ENCODE results near the gene CRISPLD2. TPM values are rescaled to one million over a fixed set of nuclear protein-coding genes. Genes with fewer than 3 reads are reported as not detected.
A peak's percentile ranks its signal among the peaks of the same experiment; 100 is the strongest.
"Not testable (repeated sequence)": the region's sequence is repeated elsewhere in the genome, so short reads cannot be mapped to it uniquely, and the experiment has no call there.

Gene CRISPLD2
- polyA plus RNA-seq, 3 donors = 9.9 to 158 (median 77.0) TPM

DNA sequence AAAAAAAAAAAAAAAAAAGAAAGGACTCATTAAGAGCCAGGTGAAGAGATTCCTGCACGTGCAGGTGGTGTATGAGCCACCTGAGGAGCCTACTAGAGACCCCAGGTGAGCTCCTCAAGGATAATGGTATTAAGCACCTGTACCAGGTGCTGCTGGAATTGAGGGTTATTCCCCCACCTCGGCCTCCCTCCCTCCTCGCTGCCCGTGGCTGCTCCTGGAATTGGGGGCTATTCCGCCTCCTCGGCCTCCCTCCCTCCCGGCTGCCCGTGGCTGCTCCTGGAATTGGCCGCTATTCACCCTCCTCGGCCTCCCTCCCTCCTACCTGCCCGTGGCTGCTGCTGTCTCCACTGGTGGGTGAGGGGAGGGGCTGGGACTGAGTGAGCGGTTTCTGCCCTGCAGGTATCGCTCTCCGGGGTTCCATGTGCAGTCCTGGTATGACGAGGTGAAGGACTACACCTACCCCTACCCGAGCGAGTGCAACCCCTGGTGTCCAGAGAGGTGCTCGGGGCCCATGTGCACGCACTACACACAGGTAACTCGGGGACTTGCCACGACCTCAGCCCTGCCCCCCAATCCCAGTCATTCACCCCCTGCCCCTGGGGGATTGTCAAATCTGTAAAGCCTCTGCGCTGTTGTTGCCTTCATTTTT, 29.3 kb downstream of the CRISPLD2 start:
- WGBS, 3 donors = 51 to 80% (median 77%) methylated on average over 20 to 22 of the region's 22 CpGs
- no peak overlapping the region for H3K27ac ChIP-seq (ENCODE audit: low read depth, low read length)

DNA sequence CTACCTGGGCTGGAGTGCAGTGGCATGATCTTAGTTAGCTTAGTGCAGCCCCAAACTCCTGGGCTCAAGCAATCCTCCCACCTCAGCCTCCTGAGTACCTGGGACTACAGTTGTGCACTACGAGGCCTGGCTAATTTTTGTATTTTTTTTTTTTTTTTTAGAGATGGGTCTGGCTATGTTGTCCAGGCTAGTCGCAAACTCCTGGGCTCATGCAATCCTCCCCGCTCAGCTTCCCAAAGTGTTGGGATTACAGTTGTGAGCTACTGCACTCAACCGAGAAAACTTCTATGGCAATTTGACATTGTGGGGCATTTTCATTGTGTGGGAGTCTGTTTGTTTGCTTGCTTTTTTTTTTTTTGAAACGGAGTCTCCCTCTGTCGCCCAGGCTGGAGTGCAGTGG, 30.0 kb downstream of the CRISPLD2 start:
- H3K27ac ChIP-seq (ENCODE audit: low read depth, low read length) = no peak overlapping the region
- 89 to 94% (median 91%) methylated on average over 6 of the region's 6 CpGs for WGBS, 3 donors

DNA sequence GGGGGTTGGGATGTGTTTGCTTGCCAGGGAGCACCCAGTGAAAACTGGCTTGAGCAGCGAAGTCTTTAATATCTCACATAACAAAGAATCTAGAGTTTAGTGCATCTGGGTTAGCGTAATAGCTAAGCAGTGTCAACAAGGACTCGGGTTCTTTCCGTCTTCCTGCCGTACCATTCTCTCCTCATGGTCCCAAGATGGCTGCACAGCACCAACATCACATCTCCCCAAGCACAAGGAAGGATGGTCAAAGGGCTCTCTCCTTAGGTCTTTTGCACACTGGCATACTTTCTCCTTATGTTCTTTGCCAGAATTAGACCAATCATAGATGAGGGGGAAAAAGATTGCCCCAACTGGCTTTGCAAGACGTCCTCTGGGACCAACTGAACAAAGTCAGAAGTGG, 30.9 kb downstream of the CRISPLD2 start:
- WGBS, 3 donors = 90 to 94% (median 93%) methylated on average over 6 of the region's 6 CpGs
- H3K27ac ChIP-seq (ENCODE audit: low read depth, low read length) = no peak overlapping the region

DNA sequence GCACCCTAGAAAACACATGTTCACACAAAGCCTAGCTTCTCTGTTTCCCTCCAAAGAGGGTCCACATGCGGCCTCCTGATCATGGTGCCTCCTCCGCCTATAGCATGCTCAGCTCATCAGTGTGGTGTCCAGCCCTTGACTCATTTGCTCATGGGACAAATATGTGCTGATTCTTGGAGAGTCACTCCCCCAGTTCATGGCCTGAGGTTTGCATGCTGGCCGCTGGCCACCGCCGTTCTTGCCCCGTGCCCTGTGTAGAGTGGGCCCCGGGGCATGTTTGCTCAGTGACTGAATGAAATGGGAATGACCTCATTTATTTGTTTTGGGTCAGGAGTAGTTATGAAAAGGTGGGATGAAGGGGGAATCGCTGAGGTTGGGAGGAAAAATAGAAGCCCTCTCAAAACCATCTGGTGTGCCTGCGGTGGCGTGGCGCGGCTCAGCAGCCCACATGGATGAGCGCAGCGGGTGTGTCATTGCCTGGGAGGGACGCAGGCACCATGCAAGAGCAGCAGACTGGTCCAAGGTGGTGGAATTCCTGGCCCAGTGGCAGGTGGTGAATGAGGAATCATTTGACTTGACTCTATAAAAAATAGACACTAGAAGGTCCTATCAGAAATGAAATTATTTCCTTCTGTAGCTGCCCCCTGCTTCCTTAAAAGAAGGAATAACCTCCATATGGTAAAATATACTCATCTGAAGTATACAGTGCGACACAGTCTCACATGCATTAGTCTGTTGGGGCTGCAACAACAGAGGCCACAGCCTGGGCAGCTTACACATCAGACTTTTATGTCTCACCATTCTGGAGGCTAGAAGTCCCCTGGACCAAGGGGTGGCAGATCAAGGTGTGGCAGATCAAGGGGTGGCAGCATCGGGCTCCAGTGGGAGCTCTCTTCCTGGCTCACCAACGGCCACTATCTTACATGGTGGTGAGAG, 31.7 kb downstream of the CRISPLD2 start:
- no peak overlapping the region for H3K27ac ChIP-seq (ENCODE audit: low read depth, low read length)
- 68 to 86% (median 83%) methylated on average over 18 of the region's 18 CpGs for WGBS, 3 donors

DNA sequence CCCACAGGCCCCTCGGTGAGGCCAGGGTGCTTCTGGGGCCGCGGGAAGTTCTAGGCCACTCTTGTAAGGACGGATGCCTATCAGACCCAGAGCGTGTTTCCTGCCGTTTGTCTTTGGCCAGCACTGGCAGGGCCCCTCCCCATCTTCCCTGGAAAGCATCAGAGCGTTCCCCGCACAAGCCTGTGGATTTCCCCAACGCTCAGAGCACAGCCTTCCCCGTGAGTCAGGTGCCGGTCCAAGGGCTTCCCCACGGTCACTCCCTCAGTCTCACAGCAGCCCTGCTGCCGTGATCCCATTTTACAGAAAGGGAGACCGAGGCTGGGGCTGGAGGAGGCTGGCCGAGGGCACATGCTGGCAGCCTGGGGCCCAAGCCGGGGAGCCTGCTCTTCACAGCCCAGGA, 33.7 kb downstream of the CRISPLD2 start:
- peak overlapping the region; percentile 34 for H3K27ac ChIP-seq (ENCODE audit: low read depth, low read length)

DNA sequence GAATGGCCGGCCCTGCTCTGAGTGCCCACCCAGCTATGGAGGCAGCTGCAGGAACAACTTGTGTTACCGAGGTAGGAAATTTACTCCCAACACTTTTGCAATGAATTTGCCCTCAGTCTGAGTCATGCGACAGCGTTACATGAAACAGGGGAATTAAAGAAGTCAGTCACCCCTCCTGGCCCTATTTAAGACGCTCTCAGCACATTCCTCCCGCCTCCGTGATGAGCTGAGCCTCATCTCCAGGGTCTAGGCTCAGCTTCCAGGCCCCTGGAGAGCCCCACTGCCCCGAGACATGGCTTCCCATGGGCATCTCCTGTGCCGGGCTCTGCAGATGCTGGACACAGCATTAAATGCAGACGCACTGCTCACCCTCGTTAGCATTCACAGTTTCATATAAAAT, 35.0 kb downstream of the CRISPLD2 start:
- no peak overlapping the region for H3K27ac ChIP-seq (ENCODE audit: low read depth, low read length)
- 78 to 86% (median 78%) methylated on average over 11 of the region's 11 CpGs for WGBS, 3 donors

More for the DNA sequence above, 33.7 kb downstream of the CRISPLD2 start:
- WGBS, 3 donors = 65 to 73% (median 68%) methylated on average over 16 of the region's 16 CpGs

DNA sequence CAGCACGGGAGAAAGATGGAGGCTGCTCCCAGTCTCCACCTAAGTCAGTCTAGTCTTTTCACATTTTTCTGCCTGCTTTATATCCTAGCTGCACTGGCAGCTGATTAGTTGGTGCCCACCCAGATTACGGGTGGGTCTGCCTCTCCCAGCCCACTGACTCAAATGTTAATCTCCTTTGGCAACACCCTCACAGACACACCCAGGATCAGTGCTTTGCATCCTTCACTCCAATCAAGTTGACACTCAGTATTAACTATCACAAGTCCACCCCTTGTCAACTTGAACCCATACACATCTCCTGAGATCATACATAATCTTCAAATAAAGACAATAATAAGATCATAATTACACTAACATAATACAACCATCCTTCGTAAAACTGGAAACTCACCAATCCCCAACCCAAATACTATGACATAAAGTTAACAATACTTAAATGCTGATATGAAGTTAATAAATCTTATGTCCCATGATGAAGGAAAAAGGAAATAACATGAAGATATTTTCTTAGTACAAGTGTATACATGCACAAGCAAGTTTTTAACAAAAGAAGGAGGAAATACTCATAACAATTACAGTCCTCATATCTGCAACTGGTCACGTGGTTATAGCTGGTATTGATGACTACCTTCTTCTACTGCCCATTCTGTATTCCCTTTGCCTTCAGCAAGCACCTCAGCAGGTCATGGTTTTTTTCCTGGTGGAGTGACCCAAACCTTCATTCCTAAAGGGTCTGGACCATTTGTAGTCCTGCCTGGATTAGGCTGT, 35.8 kb downstream of the CRISPLD2 start:
- H3K27ac ChIP-seq (ENCODE audit: low read depth, low read length) = not testable (repeated sequence)
- WGBS, 3 donors = 82 to 89% (median 84%) methylated on average over 4 of the region's 4 CpGs

DNA sequence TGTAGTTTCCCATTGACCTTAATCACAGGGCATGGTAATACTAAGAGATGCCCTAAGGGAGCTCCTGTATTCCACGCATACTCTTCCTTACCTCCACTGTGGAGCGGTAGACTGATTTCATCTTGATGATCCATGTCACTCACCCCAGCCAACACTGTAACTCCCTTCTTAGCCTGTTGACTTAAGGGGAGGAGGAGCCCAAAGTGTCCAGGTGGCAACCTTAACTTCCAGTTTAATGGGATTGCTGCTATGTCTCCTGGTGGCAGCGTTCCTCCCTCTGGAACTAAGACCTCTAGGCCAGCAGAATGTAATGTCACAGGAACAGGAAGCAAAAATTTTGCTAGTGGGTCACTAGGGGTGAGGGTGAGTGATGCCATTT, 36.4 kb downstream of the CRISPLD2 start:
- H3K27ac ChIP-seq (ENCODE audit: low read depth, low read length) = not testable (repeated sequence)
- 86 to 93% (median 90%) methylated on average over 3 of the region's 3 CpGs for WGBS, 3 donors

DNA sequence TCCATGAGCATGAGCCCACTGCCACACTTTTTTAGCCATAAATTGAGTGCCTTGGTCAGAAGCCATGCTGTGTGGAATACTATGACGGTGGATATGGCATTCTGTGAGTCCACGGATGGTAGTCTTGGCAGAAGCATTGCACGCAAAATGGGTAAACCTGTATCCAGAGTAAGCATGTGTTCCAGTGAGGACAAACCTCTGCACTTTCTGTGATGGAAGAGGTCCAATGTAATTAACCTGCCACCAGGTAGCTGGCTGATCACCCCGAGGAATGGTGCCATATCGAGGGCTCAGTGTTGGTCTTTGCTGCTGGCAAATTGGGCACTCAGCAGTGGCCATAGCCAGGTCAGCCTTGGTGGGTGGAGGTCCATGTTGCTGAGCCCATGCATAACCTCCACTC, 37.0 kb downstream of the CRISPLD2 start:
- WGBS, 3 donors = 94 to 98% (median 96%) methylated on average over 5 of the region's 5 CpGs
- H3K27ac ChIP-seq (ENCODE audit: low read depth, low read length) = not testable (repeated sequence)

DNA sequence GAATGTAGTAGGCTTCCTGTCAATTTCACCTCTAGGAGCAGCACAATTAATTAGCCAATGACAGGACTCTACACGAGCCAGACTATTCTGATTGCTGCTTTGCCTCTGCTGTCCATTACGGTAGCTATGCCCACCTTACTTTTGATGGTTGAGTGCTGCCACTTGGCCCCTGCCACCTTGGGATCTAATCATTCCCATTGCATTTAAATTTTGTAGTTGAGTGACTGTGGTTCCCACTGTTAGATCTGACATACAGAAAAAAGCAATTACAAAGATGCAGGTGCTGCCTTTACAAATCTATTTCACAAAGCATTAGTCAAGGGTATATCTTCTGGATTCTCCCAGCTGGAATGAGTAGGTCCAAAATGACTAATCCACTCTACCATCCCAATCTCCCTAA, 39.9 kb downstream of the CRISPLD2 start:
- no peak overlapping the region for H3K27ac ChIP-seq (ENCODE audit: low read depth, low read length)
- 89 to 100% (median 96%) methylated on average over 2 of the region's 2 CpGs for whole genome bisulfite sequencing, 3 donors

DNA sequence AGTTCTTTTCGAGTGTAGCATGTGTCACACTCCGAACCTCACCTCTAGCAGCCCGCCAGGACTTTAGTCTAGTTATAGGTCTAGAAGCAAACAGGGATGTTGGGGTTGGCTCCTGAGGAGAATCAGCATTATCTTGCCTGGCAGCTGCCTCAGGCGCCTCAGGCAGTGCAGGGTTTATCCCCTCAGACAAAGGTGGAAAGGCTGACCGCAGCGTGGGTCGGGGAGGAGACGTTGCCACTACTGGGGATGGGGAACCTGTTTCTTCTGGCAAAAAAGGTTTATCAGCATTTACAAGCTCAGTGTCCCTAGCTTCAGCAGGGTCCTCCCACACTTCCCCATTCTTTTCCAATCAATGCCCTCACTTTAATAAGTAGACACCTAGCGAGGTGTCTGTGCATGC, 40.6 kb downstream of the CRISPLD2 start:
- H3K27ac ChIP-seq (ENCODE audit: low read depth, low read length) = no peak overlapping the region
- 92 to 96% (median 95%) methylated on average over 9 of the region's 9 CpGs for WGBS, 3 donors

DNA sequence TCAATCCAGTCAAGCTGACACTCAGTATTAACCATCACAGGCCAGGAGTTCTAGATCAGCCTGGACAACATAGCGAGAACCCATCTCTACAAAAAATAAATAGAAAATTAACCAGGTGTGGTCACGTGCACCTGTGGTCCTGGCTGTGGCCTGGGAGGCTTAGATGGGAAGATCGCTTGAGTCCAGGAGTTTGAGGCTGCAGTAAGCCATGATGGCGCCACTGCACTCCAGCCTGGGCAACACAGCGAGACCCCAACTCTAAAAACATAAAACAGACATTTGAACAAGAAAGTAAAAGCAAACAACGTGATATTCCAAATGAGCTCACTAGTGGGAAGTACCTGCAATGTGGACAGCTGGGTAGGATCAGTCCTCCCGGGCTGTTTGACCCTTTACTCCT, 41.9 kb downstream of the CRISPLD2 start:
- WGBS, 3 donors = 84 to 93% (median 93%) methylated on average over 7 of the region's 7 CpGs

DNA sequence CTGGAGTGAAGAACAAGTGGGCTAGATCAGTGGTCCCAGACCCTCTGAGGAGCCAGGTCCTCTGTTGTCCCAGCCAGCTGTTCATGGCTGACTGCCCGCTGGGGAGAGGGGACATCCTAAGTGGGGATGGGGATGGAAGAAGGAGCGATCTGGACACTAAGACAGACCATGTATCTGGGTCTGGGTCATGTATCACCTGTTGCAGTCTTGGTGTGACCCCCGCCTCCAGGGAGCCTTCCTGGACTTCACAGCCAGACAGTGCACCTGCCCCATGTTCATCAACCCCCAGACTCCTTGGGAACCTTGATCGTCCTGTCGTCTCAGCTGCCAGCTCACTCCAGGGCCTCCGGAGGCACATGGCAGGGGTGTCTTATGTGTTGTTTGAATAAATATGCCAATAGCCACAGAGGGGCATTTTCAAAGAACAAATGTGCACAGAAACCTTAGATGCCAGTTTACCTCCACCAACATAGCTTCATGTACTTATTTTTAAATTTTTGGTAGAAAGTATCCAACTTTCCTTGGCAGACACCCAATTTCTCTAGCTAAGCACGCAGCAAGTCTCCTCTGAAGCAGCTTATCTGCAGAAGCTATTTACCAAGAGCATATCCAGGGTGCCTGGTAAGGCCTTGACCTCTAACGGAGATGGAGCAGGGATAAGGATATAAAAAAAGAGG, 43.2 kb downstream of the CRISPLD2 start:
- 59 to 83% (median 82%) methylated on average over 8 of the region's 8 CpGs for WGBS, 3 donors
- no peak overlapping the region for H3K27ac ChIP-seq (ENCODE audit: low read depth, low read length)

More for the DNA sequence above, 41.9 kb downstream of the CRISPLD2 start:
- no peak overlapping the region for H3K27ac ChIP-seq (ENCODE audit: low read depth, low read length)

DNA sequence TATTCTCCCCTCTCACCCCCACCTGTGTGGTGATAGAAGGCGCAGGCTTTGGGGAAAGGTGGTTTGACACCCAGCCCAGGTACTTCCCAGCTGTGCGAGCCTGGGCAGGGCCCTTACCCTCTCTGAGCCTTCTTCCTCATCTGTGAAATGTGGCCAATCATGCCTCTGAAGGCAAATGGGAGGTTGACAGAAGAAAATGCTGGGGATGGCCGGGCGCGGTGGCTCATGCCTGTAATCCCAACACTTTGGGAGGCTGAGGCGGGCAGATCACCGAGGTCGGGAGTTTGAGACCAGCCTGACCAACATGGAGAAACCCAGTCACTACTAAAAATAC, 43.7 kb downstream of the CRISPLD2 start:
- H3K27ac ChIP-seq (ENCODE audit: low read depth, low read length) = no peak overlapping the region
- WGBS, 3 donors = 89 to 95% (median 90%) methylated on average over 8 of the region's 8 CpGs

DNA sequence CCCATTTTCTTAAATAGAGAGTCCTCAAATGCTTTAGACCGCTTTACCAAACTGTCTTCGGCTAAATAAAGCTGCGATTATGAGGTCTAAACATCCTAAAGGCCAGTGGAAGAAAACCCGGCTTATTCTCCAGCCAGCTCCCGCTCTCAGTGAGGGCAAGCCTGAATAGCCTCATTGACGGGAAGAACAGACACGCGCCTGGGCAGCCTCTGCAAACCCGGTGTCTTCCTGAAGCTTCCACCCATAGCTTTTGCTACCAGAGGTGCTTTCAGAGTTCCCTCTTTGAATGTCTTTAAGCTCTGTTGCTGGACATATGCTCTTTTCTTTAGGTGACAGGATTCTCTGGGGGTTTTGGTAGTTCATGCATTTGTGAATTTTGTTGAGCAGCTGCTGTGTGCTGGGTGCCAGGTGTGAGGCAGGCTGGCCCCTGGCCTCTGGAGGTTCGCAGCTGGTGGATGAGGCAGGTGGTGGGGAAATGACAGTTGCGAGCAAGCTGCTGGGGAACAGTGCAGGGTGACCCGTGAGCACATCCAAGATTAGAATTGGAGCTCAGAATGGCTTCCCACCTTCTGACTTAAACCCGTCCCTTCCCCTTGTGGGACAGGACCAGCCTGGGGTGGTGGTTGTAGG, 44.7 kb downstream of the CRISPLD2 start:
- no peak overlapping the region for H3K27ac ChIP-seq (ENCODE audit: low read depth, low read length)

DNA sequence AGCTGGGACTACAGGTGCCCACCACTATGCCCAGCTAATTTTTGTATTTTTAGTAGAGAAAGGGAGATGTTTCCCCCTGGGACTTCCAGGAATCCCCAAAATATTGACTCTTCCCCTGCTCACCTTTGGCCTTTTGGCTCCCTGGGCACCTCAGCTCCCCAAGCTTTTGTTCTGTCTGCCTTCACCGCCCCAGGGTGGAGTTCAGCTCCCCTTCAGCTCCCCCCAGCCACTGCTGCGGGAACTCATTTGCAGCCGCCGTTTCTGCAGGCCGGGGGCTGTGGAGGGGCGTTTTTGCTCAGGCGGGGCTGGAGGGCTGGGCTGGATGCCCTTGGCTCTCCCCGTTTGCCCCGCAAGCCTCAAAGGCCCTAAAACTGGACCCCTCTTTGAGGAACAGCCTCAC, 47.9 kb downstream of the CRISPLD2 start:
- H3K27ac ChIP-seq (ENCODE audit: low read depth, low read length) = no peak overlapping the region
- WGBS, 3 donors = 71 to 81% (median 81%) methylated on average over 9 of the region's 9 CpGs

More for the DNA sequence above, 44.7 kb downstream of the CRISPLD2 start:
- WGBS, 3 donors = 76 to 89% (median 85%) methylated on average over 13 of the region's 13 CpGs

DNA sequence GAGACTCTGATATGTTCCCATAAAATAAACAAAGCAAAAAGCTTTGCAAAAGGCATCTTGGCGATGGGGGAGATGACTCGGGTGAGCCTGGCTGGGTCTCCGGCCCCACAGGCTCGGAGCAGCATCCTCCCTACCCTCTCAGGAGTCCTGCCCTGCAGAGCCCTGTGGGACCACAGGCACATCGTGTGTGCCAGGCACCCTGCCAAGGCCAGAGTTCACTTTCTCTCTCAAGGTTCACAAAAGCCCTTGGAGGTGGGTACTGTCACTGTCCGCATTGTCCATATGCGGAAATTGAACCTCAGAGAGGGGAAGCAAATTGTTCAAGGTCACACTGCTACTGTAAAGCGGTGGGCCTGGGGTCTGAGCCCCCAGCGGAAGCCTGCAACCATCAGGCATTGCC, 48.5 kb downstream of the CRISPLD2 start:
- WGBS, 3 donors = 74 to 80% (median 75%) methylated on average over 9 of the region's 9 CpGs
- H3K27ac ChIP-seq (ENCODE audit: low read depth, low read length) = no peak overlapping the region

DNA sequence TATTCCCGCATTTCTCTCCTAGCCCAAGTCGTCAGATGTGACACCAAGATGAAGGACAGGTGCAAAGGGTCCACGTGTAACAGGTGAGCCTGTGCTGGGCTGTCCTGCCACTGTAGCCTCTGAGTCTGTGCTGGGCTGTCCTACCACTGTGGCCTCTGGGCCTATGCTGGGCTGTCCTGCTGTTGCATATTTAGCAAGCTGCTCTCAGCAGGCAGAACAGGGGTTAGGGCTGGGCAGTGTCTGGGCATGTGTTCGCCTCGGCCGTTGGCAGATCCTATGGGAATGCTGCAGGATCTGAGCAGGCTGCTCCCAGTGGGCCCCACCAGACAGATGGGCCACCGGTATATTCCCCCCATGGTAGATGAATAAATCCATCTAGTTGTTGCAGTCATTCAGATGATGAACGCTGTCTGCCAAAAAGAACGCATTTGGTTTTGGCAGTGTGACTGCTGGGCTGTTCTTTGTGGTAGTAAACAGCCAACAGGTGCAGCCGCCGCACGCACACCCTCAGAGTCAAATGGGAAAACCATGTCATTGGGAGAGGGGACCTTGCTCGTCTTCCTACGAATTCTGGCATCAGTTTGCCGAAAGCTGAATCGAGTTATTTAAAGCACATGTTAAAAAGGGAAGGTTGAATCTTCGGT, 49.2 kb downstream of the CRISPLD2 start:
- 90 to 94% (median 92%) methylated on average over 17 of the region's 17 CpGs for WGBS, 3 donors
- no peak overlapping the region for H3K27ac ChIP-seq (ENCODE audit: low read depth, low read length)
